Fibroblast of skin of back (primary cell): ENCODE results near the gene NUMB.

ENCODE experiments used
- DNase-seq: peaks from one replicate; pipeline ENCODE4 v3.0.0-alpha.2; 2013

NUMB gene

DNA sequence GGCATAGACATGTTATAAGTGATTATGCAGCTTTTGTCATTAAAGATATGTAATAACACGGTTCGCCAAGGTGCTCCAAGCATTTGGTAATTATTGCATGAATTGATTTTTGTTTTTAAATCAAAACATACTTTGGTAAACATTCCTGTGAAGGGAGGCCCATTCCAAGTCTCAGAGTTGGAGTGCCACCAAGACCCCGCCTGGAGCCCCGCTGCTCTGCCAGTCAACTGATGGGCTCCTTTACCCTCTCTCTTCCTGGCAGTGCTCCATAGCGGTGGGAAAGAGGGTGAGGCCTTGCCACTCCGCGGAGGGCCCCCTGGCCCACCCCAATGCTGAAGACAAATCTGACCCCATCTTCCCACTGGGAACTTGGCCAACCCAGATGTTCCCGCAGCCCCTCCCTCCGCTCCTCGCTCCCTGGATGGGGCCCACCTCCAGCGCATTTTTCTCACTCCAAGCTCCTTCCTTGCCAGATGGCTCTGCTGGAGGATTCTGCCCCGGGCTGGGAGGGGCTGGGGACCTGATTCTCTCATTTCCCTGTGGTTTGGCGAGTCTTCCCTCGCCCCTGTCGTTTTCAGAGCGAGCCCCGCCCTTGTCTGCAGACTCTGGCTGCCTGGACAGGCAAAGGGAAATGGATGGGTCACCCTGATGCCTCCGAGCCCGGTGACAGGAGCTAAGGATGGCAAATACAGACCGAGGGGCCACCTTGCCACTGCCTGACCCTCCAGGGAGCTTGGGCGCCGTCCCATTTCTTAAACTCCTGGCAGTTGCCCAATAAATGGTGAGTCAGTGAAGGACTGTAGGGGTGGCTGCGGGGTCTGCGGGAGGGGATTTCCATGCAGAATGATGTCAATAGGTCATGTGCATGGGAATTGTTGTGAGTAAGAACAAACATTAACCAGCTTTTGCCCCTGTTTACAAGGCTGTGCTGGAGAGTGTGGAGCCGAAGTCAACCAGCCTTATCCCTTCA lies 230.2 kb downstream of the NUMB start:
- peak; percentile 80 for DNase-seq

DNA sequence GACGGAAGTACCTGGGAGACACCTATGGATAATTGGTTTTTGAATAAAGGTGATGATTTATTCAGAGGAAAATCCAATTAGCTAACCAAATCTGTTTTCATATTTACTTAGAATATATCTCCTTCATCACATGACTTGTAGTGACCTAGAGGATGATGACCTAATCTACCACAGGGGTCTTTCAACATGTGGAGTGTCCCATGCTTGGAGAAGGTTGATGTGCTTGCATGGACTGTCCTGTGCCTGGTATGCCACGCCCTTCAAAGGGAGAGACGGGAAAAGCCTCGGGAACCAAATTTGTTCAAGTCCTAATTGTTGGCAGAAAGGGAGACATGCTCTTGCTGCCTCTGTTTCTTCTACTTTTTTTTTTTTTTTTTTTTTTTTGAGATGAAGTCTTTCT lies 232.8 kb downstream of the NUMB start:
- no peak for DNase-seq
